H1 (cell line): Measurements from ENCODE around the gene NEDD4L. TPM values are rescaled to one million over a fixed set of nuclear protein-coding genes. Genes with fewer than 3 reads are reported as not detected.

ENCODE experiments used
- CTCF ChIA-PET: fragments of 300-600 bp; sonication (Branson Sonifier 250); formaldehyde crosslinking; loops from one replicate; lab custom pipeline; 2021; ENCODE audit not compliant: partially characterized antibody; lab: Charles Lee
- POLR2A ChIA-PET: fragments of 300-600 bp; sonication (Branson Sonifier 250); formaldehyde crosslinking; loops from one replicate; lab custom pipeline; 2021; ENCODE audit warnings: inconsistent platforms; ENCODE audit not compliant: partially characterized antibody; lab: Charles Lee
- DNase-seq, 2 experiments: peaks; one replicate each; pipeline versions ENCODE4 v3.0.0 to v3.0.0-alpha.2; 2010 to 2022; ENCODE audit warnings: low spot score in 2 of 2, low read depth in 1 of 2, mixed read lengths in 1 of 2
- FAIRE-seq: peaks from 2 replicates; lab custom pipeline; 2011; peaks lifted over from hg19 to GRCh38; lab: Jason Lieb, UNC
- H2AFZ ChIP-seq: 2 replicates; pipeline ENCODE4 v1.8.1; 2012; ENCODE audit warnings: low read length, inconsistent platforms
- H2AK5ac ChIP-seq: 2 replicates; pipeline ENCODE4 v1.6.1; 2013; ENCODE audit warnings: low read depth, low read length
- H2BK120ac ChIP-seq: replicated peaks from 2 replicates; pipeline ENCODE3; 2013; ENCODE audit warnings: low read depth, low read length, inconsistent platforms
- H2BK12ac ChIP-seq: 2 replicates; pipeline ENCODE4 v1.6.1; 2013; ENCODE audit warnings: low read depth, low read length
- H2BK15ac ChIP-seq: 2 replicates; pipeline ENCODE4 v1.6.1; 2013; ENCODE audit warnings: low read length
- H2BK20ac ChIP-seq: 2 replicates; pipeline ENCODE4 v1.6.1; 2013; ENCODE audit warnings: low read length
- H2BK5ac ChIP-seq: 2 replicates; pipeline ENCODE4 v1.6.1; 2013; ENCODE audit warnings: low read depth, low read length
- H3K14ac ChIP-seq: 2 replicates; pipeline ENCODE4 v1.6.1; 2013; ENCODE audit warnings: inconsistent platforms; ENCODE audit not compliant: insufficient read length
- H3K18ac ChIP-seq: 2 replicates; pipeline ENCODE4 v1.6.1; 2013; ENCODE audit warnings: low read length; ENCODE audit errors: extremely low read depth
- H3K23ac ChIP-seq: 2 replicates; pipeline ENCODE4 v1.6.1; 2013; ENCODE audit warnings: inconsistent platforms; ENCODE audit not compliant: insufficient read length
- H3K23me2 ChIP-seq: 2 replicates; pipeline ENCODE4 v1.6.1; 2013; ENCODE audit warnings: low read depth, low read length
- H3K27ac ChIP-seq: 2 replicates; pipeline ENCODE4 v1.6.1; 2011; ENCODE audit warnings: low read depth, low read length, inconsistent platforms
- H3K27me3 ChIP-seq, 4 experiments: replicated peaks in 1 of 4; 1 replicate in 1 of 4; 2 replicates in 3 of 4; pipeline versions ENCODE4 v1.6.1 to v1.8.1; 2011 to 2013; ENCODE audit warnings: low read length in 3 of 4, mild to moderate bottlenecking in 3 of 4, inconsistent platforms in 2 of 4, mixed read lengths in 2 of 4, moderate library complexity in 1 of 4; ENCODE audit not compliant: control insufficient read depth in 3 of 4, insufficient read depth in 3 of 4; ENCODE audit errors: extremely low read depth in 1 of 4
- H3K36me3 ChIP-seq, 4 experiments: 2 replicates each; pipeline versions ENCODE4 v1.6.1 to v1.8.1; 2011 to 2013; ENCODE audit warnings: mild to moderate bottlenecking in 4 of 4, low read length in 3 of 4, moderate library complexity in 2 of 4, control low read depth in 1 of 4, inconsistent platforms in 1 of 4; ENCODE audit not compliant: insufficient read depth in 4 of 4, control insufficient read depth in 2 of 4
- H3K4ac ChIP-seq: replicated peaks from 2 replicates; pipeline ENCODE3; 2013; ENCODE audit warnings: low read length, low read depth, mixed read lengths, inconsistent platforms; ENCODE audit not compliant: insufficient read length
- H3K4me1 ChIP-seq, 4 experiments: replicated peaks in 1 of 4; 1 replicate in 1 of 4; 2 replicates in 3 of 4; pipeline versions ENCODE4 v1.6.1 to v1.8.1; 2011 to 2013; ENCODE audit warnings: low read length in 3 of 4, inconsistent platforms in 2 of 4, mixed read lengths in 1 of 4; ENCODE audit not compliant: insufficient read depth in 4 of 4, control insufficient read depth in 3 of 4
- H3K4me2 ChIP-seq, 2 experiments: 2 replicates each; pipeline versions ENCODE4 v1.6.1 to v1.8.1; 2011 to 2013; ENCODE audit warnings: low read depth in 2 of 2, low read length in 2 of 2, control low read depth in 1 of 2, inconsistent platforms in 1 of 2, mild to moderate bottlenecking in 1 of 2; ENCODE audit not compliant: insufficient read depth in 1 of 2
- H3K4me3 ChIP-seq, 4 experiments: fragments of 200-600, 300-600 bp in 1 of 4; sonication (generic), shearing (Covaris generic), sonication (Bioruptor Twin) in 1 of 4; 2 replicates each; pipeline versions ENCODE4 v1.5.1 to v1.8.1; 2011 to 2016; ENCODE audit warnings: low read length in 4 of 4, low read depth in 3 of 4, control low read depth in 2 of 4, inconsistent platforms in 2 of 4, mild to moderate bottlenecking in 2 of 4, mixed read lengths in 1 of 4, moderate library complexity in 1 of 4; ENCODE audit not compliant: insufficient read depth in 2 of 4; ENCODE audit errors: extremely low read depth in 1 of 4
- H3K56ac ChIP-seq: replicated peaks from 2 replicates; pipeline ENCODE3; 2013; ENCODE audit warnings: low read depth, mild to moderate bottlenecking, mixed read lengths, low read length, inconsistent platforms; ENCODE audit not compliant: insufficient read length
- H3K79me1 ChIP-seq: 2 replicates; pipeline ENCODE4 v1.6.1; 2013; ENCODE audit warnings: low read depth, low read length, control low read depth
- H3K79me2 ChIP-seq, 2 experiments: 2 replicates each; pipeline versions ENCODE4 v1.6.1 to v1.8.1; 2012 to 2013; ENCODE audit warnings: low read length in 2 of 2, mild to moderate bottlenecking in 2 of 2, inconsistent platforms in 1 of 2; ENCODE audit not compliant: insufficient read depth in 2 of 2, control insufficient read depth in 1 of 2
- H3K9ac ChIP-seq, 4 experiments: replicated peaks in 1 of 4; 1 replicate in 1 of 4; 2 replicates in 3 of 4; pipeline versions ENCODE4 v1.6.1 to v1.8.1; 2011 to 2013; ENCODE audit warnings: low read depth in 3 of 4, low read length in 3 of 4, control low read depth in 2 of 4, mild to moderate bottlenecking in 2 of 4, moderate library complexity in 2 of 4, inconsistent platforms in 1 of 4; ENCODE audit errors: extremely low read depth in 1 of 4
- H3K9me3 ChIP-seq, 2 experiments: 2 replicates each; pipeline versions ENCODE4 v1.6.1 to v1.8.1; 2012 to 2013; ENCODE audit warnings: mild to moderate bottlenecking in 2 of 2, moderate library complexity in 2 of 2, control low read depth in 1 of 2, inconsistent platforms in 1 of 2, low read depth in 1 of 2, low read length in 1 of 2, mixed read lengths in 1 of 2; ENCODE audit not compliant: insufficient read depth in 2 of 2
- H4K20me1 ChIP-seq, 2 experiments: replicated peaks in 1 of 2; 2 replicates each; pipeline versions ENCODE3 to v1.8.1; 2011 to 2013; ENCODE audit warnings: inconsistent platforms in 2 of 2, low read length in 2 of 2, mild to moderate bottlenecking in 1 of 2; ENCODE audit not compliant: insufficient read depth in 2 of 2, control insufficient read depth in 1 of 2
- H4K5ac ChIP-seq: 2 replicates; pipeline ENCODE4 v1.6.1; 2013; ENCODE audit warnings: low read length, low read depth, mixed read lengths, inconsistent platforms; ENCODE audit not compliant: insufficient read length
- H4K8ac ChIP-seq: 2 replicates; pipeline ENCODE4 v1.8.0; 2013; ENCODE audit warnings: mild to moderate bottlenecking, moderate library complexity, low read length, inconsistent platforms; ENCODE audit not compliant: insufficient read depth; ENCODE audit errors: extremely low read depth
- H4K91ac ChIP-seq: replicated peaks from 2 replicates; pipeline ENCODE3; 2013; ENCODE audit warnings: low read length, mixed read lengths, inconsistent platforms; ENCODE audit not compliant: insufficient read length
- CBX5 ChIP-seq: fragments of 300-800, 300-1000 bp; sonication (generic); IDR thresholded peaks from 2 replicates; pipeline ENCODE4 v1.7.1; 2016; ENCODE audit warnings: antibody characterized with exemption, low read length, low read depth
- EZH2 ChIP-seq: fragments of 200-600 bp; sonication (generic); IDR thresholded peaks from 2 replicates; pipeline ENCODE4 v1.7.1; 2012; ENCODE audit warnings: low read depth, mild to moderate bottlenecking, moderate library complexity, low read length, inconsistent platforms; ENCODE audit not compliant: severe bottlenecking
- FOSL1 ChIP-seq: IDR thresholded peaks from 2 replicates; pipeline ENCODE4 v1.6.1; 2011; ENCODE audit warnings: mild to moderate bottlenecking, low read depth, low read length, moderate library complexity; ENCODE audit not compliant: insufficient read depth
- HDAC2 ChIP-seq, 2 experiments: fragments of 300-600 bp in 1 of 2; sonication (generic) in 1 of 2; IDR thresholded peaks; 2 replicates each; pipeline ENCODE4 v1.6.1; 2011 to 2012; ENCODE audit warnings: low read depth in 2 of 2, low read length in 2 of 2, mild to moderate bottlenecking in 2 of 2, moderate library complexity in 2 of 2, borderline replicate concordance in 1 of 2, inconsistent platforms in 1 of 2
- NRF1 ChIP-seq: IDR thresholded peaks from 2 replicates; pipeline ENCODE4 v1.6.1; 2011; ENCODE audit warnings: mild to moderate bottlenecking, low read depth, low read length, improper control_type of control experiment
- RAD21 ChIP-seq, 2 experiments: IDR thresholded peaks in 1 of 2; conservative IDR thresholded peaks in 1 of 2; 2 replicates each; pipeline ENCODE4 v1.6.1; 2011; ENCODE audit warnings: low read depth in 2 of 2, low read length in 2 of 2, improper control_type of control experiment in 1 of 2, inconsistent platforms in 1 of 2, mild to moderate bottlenecking in 1 of 2, moderate library complexity in 1 of 2
- RXRA ChIP-seq: IDR thresholded peaks from 2 replicates; pipeline ENCODE4 v1.6.1; 2011; ENCODE audit warnings: low read depth, mild to moderate bottlenecking, low read length, moderate library complexity; ENCODE audit not compliant: insufficient read depth
- SRF ChIP-seq: IDR thresholded peaks from 2 replicates; pipeline ENCODE4 v1.6.1; 2011; ENCODE audit warnings: mild to moderate bottlenecking, low read depth, low read length, moderate library complexity
- WGBS, 2 experiments: shearing (Covaris generic) in 1 of 2; methylation state at CpG; one replicate each; pipeline versions ENCODE4 v1.1.6 to v1.1.7; 2013 to 2015; ENCODE audit warnings: low lambda C conversion rate in 2 of 2, mixed read lengths in 2 of 2, inconsistent platforms in 1 of 2, low coverage in 1 of 2, missing lambda C conversion rate in 1 of 2; ENCODE audit not compliant: insufficient replicate concordance in 2 of 2, insufficient coverage in 1 of 2, insufficient read length in 1 of 2; ENCODE audit errors: extremely low coverage in 1 of 2, missing lambda C conversion rate in 1 of 2; 5-methylcytosine and 5-hydroxymethylcytosine counted together
- polyA plus RNA-seq, 7 experiments: library from polyadenylated mRNA; depleted of rRNA in 3 of 7; stranded (reverse) in 5 of 7; unstranded in 2 of 7; fragments of >200 nt in 5 of 7; fragments of 200-250 nt in 2 of 7; gene quantifications; 1 replicate in 5 of 7; 2 replicates in 1 of 7; 4 replicates in 1 of 7; pipeline versions ENCODE4 v1.2.1 to v1.2.3, GENCODE V29; 2011 to 2013; ENCODE audit warnings: missing spikeins in 2 of 7, mixed read lengths in 2 of 7
- total RNA-seq: library from RNA; stranded (reverse); fragmentation: NEBNext Ultra II Directional; extraction: Animal tissue kit (Norgen Biotek cat#: 25700); gene quantifications from 2 replicates; pipeline ENCODE4 v1.2.1, GENCODE V29; 2021
- TF ChIP-seq, protein P1 (sequence below): IDR thresholded peaks from 2 replicates; pipeline ENCODE4 v1.6.1; 2012; ENCODE audit warnings: inconsistent platforms
- TF ChIP-seq, protein P2 (sequence below): IDR thresholded peaks from 2 replicates; pipeline ENCODE4 v1.6.1; 2011; ENCODE audit warnings: low read depth, mild to moderate bottlenecking, low read length; ENCODE audit not compliant: insufficient read depth

Gene NEDD4L
- total and polyA plus RNA-seq, 2 of the 8 experiments (the other 6 are each of a cell fraction or from before 2014, with no cell fraction given), result 37.3 to 69.8 TPM

DNA sequence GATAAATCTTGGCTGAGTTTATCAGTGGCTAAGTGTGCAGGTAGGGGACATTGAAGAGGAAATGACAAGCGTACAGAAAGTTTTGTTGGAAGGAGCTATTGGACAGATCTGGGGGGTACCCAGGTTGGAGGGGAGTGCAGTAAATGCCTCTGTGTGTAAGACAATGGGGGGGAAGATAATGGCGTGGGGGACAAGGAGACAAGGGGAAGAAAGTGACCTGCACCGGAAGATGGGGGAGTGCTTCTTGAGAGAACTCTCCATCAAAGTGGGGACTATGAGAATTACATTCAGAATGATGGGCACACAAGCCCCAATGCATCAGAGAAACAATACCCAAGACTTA lies 394.9 kb downstream of the NEDD4L start:
- Histone ChIP-seq H3K79me2 (no peaks in the 10 kb centered on the region), H3K4me2 (no peak overlapping the region), H2AK5ac (no peak overlapping the region), H3K9ac (no peak overlapping the region), H4K5ac (no peak overlapping the region), H4K20me1 (no peaks in the 10 kb centered on the region), H2BK5ac (no peak overlapping the region), H2BK15ac (no peak overlapping the region), H3K56ac (no peak overlapping the region), H3K23ac (no peak overlapping the region), H3K79me1 (no peaks in the 10 kb centered on the region), H2BK120ac (no peak overlapping the region), H4K8ac (no peak overlapping the region), H3K27me3 (0 out of 7 replicates have a peak, but pooled peaks cover 0 to 2% (median 0%) of the 10 kb centered on the region in 4 experiments), H3K4me3 (no peak overlapping the region), H3K9me3 (no peaks in the 10 kb centered on the region), H2BK20ac (no peak overlapping the region), H3K18ac (no peak overlapping the region), H4K91ac (no peak overlapping the region), H3K27ac (no peak overlapping the region), H3K36me3 (no peaks in the 10 kb centered on the region), H3K23me2 (no peaks in the 10 kb centered on the region), H2AFZ (no peak overlapping the region), H3K4ac (no peak overlapping the region), H2BK12ac (no peak overlapping the region), H3K4me1 (peaks cover 0 to 6% (median 1%) of the 10 kb centered on the region in 4 experiments; a peak in 2 of 7 replicates), H3K14ac (no peak overlapping the region)
- ChIA-PET POLR2A (interaction anchor here (0.6 kb wide), 1 partner anchor 271 kb away, joined by 3 read pairs; no protein-coding TSS in a partner anchor), CTCF (interaction anchor here (0.7 to 1.2 kb wide), 3 partner anchors 8 to 271 kb away, joined by 3 read pairs; no protein-coding TSS in a partner anchor)
- WGBS, 2 experiments, result 92% methylated on average over 3 of the region's 3 CpGs; no CpG with 5 or more reads in 1 of the 2 experiments
- no peak for FAIRE-seq
- no peak for DNase-seq
- TF ChIP-seq CBX5, result no peak
- TF ChIP-seq SRF, result no peak
- no peak for TF ChIP-seq RXRA
- TF ChIP-seq, protein P1, sequence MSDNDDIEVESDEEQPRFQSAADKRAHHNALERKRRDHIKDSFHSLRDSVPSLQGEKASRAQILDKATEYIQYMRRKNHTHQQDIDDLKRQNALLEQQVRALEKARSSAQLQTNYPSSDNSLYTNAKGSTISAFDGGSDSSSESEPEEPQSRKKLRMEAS, result no peak
- no peak for TF ChIP-seq HDAC2 (IDR thresholded peaks at IDR 0.05; ENCODE audit: borderline replicate concordance in 1 of 2, low read depth in 2 of 2, low read length in 2 of 2)
- TF ChIP-seq NRF1, result no peak
- no peak for TF ChIP-seq FOSL1
- no peak for TF ChIP-seq RAD21 (IDR thresholded peaks at IDR 0.05 in 1 of 2, conservative IDR thresholded peaks at IDR 0.05 in 1 of 2; ENCODE audit: low read depth in 2 of 2, low read length in 2 of 2)
- TF ChIP-seq, protein P2, sequence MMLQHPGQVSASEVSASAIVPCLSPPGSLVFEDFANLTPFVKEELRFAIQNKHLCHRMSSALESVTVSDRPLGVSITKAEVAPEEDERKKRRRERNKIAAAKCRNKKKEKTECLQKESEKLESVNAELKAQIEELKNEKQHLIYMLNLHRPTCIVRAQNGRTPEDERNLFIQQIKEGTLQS, result no peak
- TF ChIP-seq EZH2, result no peak
